Measurements from ENCODE around the gene COMT.
A peak's percentile ranks its signal among the peaks of the same experiment; 100 is the strongest.
"Not testable (repeated sequence)": the region's sequence is repeated elsewhere in the genome, so short reads cannot be mapped to it uniquely, and the experiment has no call there.

Gene COMT

DNA sequence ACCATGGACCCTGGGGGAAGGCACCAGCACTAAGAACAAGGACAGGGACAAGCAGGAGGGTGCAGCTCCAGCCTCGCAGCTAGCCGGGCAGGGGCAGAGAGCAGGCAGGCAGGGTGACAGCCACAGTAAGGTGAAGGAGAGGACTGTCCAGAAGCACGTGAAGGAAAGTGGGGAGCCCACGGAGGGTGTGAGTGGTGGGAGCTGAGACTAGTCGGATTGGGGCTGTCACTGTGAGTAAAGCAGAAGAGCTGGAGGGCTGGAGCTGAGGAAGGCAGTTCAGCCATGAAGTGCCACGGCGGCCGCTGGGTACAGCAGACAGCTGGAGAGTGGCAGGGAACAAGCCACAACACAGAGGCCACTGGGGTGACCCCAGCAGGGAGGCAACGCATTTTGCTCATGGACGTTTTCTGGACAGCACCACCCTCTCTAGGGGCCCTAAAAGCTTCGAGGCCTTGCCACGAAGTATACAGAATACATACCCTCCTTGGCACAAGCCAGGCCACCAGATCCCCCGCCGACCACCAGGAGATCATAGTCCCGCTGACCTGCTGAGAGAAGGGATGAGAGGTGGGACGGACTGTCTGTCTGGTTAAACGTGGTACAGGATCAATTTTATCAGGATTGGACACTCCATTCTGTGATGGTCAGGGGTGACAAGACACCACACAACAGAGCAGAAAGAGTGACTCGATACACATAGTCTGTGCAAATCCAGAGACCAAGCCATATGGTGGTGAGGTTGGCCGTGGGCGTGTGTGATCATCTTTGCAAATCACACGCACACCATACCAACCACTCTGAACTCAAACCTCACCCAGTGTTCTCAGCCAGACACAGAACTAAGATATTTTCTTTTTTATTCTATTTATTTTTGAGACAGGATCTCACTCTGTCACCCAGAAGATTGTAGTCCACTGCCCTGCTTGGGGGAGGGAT is 10.8 kb upstream of the COMT start:
- DNase-seq: no peak

- no peak for DNase-seq
These were observed 10.1 kb upstream of the COMT start for GRCh38 chr22:19931514-19931913.

DNA sequence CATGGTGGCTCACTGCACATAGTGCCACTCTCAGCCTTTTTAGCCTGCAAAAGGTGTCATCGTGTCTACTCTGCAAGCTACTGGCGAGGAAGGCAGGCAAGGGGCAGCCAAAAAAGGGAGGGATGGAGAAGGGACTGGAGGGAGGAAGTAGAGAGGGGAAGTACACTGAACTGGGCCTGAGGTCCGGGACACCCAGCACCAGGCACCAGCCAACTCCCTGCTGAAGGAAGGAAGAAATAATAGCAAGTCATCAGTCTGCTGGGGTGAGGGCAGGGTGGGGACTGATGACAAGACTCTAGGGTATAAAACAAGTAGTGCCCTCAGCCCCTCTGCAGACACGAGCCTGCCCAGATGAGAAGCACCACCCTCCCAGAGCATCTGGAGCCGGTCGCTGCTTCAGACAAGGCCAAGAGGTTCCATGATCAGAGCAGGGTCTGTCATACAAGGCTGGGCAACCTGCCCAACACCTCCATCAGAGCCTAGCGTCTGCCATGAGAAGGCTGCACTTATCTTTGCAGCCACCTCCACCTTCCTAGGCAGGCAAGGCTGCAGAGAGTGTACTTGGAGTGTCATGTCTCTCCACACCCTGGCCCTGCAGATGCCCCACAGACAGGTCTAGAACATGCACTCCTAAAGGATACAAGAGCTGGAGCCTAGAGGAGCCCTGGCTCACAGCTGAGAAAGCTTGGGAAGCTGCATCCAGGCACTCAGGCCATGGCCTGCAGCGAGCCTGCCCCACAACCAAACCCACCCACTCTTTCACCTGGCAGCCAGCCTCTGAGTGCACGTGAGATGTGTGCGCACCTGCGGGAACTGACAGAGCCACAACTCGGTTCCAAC is 9.0 kb upstream of the COMT start:
- DNase-seq: no peak

GRCh38 chr22:19933341-19934241 is 8.0 kb upstream of the COMT start:
- DNase-seq: no peak

GRCh38 chr22:19935123-19935718 is 6.4 kb upstream of the COMT start:
- DNase-seq: not testable (repeated sequence)

- no peak for DNase-seq
These were observed 5.1 kb upstream of the COMT start for GRCh38 chr22:19936513-19936912.

DNA sequence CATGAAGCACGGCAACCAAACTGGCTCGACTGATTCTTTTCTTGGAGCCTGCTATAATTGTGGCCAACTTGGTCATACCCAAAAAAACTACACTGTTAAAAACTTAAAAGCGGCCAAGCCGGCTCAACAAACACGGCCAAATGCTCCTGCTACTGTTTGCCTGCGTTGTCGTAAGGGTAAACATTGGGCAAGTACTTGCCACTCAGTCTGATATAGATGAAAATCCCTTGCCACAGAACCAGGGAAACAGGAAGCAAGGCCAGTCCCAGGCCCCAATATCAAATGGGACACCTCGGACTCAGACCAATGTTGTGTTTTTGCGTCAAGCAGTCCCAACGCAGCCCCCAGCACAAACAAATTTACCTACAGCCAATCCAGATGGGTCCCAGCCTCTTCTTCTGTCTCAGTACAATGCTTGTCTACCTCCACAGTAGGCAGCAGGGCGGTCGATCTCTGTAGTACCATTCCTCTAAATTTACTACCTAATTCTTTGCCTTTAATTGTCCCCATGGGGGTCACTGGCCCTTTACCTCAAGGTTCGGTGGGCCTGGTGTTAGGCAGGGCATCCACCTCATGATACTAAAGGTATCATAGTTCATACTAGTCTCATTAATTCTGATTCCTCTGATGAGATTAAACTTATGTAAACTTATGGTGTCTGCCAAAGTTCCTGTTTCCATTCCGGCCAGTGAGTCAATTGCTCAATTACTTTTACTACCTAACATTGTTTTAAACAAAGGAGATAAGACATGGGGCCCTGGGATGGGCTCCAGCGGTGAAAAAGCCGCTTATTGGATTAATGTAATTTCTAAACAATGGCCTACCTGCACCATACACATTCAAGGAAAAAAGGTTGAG is 3.7 kb upstream of the COMT start:
- DNase-seq: no peak

DNA sequence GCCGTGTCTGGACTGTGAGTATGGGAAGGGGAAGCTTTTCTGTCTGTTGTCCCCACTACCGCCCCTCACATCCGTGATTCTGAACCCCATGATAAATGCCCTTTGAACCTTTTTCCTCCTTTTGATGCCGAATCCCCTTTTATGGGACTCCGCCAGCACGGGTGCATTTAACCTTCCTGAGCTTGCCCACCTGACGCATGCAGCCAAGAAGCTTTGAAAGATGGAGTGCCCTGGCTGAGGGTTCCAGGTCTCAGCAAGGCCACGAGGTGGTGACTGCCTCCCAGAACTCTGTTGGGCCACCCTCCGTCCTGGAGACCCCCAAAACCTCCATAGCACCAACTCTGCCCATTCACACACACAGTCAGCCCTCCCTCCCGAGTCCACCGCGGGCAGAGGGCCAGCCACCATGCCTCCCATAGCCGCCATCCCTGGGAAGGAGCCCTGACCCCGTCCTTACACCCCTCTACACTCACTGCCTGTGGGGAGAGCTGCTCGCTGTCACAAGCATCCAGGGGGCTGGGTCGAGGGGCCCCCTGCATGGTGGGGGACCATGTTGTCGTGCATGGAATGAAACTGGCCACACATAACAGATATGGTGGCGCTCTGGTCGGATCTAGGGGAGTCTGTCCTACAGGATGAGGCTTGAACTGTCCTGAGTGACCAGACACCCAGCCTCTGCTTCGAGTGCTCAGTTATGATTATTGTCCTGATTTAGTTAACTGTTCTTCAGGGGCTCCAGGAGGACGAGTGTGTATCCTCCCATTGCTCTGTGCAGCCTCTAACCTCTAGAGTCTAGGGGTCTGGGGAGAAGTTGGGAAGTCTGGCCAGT is 822 bp upstream of the COMT start:
- no peak for DNase-seq

GRCh38 chr22:19942157-19943081 is 847 bp downstream of the COMT start:
- peak; percentile 12 for DNase-seq

DNA sequence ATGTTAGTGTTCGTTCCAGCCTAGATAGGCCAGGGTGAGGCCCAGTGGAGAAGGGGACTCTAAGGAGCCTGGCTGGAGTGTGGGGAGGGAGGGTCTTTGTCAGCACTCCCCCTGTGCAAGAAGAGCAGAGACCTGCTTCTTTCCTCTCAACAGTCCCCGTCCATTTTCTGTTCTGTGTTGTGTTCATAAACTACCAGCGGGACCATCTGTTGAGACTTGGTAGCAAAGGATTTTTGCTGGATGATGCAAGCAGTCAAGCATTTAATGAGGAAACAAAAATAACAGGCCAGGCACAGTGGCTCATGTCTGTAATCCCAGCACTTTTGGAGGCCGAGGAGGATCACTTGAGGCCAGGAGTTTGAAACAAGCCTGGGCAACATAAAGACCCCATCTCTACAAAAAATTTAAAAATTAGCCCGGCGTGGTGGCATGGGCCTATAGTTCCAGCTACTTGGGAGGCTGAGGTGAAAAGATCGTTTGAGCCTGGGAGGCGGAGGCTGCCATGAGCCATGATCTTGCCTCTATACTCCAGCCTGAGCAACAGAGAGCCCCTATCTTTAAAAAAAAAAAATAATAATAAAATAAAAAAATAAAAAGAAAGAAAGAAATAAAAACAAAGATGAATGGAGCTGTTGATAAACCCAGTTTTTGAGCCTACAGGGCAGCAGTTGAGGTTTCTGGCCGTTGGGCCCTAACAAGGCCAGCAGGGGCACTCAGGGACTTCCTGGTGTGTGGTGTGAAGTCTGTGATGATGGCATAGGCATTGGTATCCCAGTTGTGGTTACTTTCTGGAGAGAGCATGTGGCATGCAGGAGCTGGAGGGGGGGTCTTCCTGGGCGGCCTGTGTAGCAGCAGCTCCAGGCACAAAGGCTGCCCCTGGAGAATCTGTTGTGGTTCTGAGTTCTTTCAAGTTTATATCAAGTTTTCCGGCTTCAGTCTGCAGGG is 1.8 kb downstream of the COMT start:
- DNase-seq: no peak

DNA sequence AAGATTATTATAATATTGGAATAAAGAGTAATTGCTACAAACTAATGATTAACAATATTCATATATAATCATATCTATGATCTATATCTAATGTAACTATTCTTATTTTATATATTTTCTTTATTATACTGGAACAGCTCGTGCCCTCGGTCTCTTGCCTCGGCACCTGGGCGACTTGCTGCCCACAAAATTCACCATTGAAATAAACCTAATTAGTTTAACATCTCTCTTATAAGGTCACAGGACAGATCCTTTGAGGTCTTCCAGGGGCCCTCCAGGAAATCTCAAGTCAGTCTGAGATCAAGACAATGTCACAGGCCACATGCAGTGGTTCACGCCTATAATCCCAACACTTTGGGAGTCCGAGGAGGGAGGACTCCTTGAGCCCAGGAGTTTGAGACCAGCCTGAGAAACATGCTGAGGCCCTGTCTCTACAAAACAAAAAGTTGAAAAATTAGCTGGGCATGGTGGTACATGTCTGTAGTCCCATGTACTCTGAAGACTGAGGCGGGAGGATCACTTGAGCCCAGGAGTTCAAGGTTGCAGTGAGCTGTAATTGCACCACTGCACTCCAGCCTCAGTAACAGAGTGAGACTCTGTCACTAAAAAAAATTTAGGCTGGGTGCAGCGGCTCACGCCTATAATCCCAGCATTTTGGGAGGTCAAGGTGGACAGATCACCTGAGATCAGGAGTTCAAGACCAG is 6.6 kb downstream of the COMT start:
- DNase-seq: no peak

DNA sequence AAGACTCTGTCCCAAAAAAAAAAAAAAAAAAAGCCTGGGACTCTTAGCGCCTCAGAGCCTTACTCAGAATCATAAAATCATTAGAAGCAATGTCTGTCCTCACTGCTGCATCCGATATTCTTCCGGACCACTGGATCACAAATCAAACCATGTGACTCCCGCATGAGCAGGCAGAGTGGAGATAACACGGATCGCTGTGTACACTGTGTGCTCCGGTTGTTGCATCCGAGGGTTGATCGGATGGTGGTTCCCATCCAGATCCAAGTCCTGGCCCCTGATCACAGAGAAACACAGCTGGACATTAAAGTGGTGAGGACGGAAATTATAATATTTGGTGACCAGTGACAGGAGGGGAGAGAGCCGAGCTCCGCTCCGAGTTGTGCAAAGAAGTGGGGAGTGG is 9.8 kb downstream of the COMT start:
- no peak for DNase-seq

DNA sequence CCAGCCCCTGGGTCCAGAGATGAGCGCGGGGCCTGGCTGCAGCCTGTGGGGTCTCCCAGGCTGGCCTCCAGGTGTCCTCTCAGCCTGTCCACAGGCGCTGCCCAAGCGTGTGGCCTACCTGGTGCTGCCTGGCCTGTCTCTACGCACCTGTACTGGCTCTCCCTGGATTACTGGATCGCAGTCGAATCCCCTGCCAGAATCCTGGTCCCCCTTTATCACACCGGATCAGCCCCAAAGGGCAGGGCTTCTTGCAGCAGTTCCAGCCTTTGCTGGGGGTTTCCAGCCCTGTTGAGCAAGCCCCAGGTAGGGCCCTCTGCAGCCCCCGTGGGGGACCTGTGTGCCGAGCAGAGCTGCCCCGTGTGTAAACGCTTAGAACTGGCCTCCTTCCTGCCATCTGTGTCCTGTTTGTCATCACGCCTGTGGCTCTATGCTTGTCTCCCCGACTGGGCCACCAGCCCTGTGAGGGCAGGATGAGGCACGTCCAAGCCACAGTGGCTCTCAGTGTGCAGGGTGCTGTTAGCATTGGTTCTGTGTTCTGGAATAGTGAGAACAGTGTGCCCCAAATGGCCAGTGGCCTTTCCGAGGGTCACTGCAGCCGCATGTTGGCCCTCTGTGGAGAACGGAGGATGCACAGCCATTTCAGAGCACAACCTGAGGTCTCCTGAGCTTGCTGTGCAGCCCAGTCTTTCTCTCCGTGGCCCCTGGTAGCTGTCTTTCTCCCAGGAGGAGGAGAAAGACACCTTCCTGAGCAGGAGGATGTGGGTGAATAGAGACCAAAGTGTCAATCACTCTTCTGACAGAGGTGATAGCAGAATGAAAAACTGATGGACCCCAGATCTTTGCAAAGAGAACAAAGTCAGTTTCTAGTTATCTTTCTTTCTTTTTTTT is 13.9 kb downstream of the COMT start:
- no peak for DNase-seq

GRCh38 chr22:19957445-19957844 is 15.9 kb downstream of the COMT start:
- DNase-seq: no peak

DNA sequence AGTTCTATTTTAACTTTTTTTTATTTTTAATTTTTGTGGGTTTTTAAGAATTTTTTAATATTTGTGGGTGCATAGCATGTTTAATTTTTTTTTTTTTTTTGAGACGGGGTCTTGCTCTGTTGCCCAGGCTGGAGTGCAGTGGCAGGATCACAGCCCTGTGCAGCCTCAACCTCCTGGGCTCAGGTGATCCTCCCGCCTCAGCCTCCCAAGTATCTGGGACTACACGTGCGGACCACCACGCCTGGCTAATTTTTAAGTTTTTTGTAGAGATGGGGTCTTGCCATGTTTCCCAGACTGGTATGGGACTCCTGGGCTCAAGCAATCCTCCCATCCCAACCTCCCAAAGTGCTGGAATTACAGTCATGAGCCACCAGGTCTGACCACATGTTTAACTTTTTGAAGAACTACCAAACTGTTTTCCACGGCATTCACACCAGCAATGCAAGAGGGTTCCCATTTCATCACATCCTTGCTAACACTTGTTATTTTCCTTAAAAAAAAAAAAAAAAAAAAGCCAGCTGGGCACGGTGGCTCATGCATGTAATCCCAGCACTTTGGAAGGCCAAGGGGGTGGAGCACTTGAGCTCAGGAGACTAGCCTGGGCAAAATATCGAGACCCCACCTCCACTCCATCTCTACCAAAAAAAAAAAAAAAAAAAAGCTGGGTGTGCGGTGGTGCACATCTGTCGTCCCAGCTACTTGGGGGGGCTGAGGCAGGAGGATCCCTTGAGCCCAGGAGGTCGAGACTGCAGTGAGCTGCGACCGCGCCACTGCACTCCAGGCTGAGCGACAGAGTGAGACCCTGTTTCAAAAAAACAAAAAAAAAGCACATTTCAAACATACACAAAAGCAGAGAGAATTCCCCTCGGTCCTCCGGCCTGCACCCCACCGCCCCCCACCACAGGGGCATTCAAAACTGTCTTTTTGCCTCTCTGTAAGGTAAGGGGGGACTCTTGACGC is 16.8 kb downstream of the COMT start:
- DNase-seq: no peak

All from stimulated activated CD4-positive, alpha-beta T cell treated with anti-CD3 and anti-CD28 coated beads, Interleukin-1b, Interleukin-23, amount 100 ng/mL, for 48 hours (primary cell).